ENCODE data around the gene PDGFRB. TPM values are rescaled to one million over a fixed set of nuclear protein-coding genes. Genes with fewer than 3 reads are reported as not detected.

PDGFRB gene
- total RNA-seq, 1 experiment from 2014 or later = 0.66 TPM

- no peaks in the 10 kb centered on the region for H4K20me1 ChIP-seq (ENCODE audit: low read length)
- H3K9ac ChIP-seq (ENCODE audit: low read length) = no peak overlapping the region
- BruUV-seq (replicated peaks) = no TSS peak
- ChIA-PET CTCF (interaction anchor here (0.5 kb wide), 1 partner anchor 66 kb away, joined by 3 read pairs; no protein-coding TSS in a partner anchor), POLR2A (ENCODE audit: unreplicated experiment) (no interaction called here)
- no peak overlapping the region for H3K27ac ChIP-seq (ENCODE audit: low read length)
- intact Hi-C loops (cut with micrococcal nuclease) = no loop called here
- no peaks in the 10 kb centered on the region for H3F3A ChIP-seq (ENCODE audit: low read length, unreplicated experiment)
- H2AFZ ChIP-seq (ENCODE audit: low read length) = no peak overlapping the region
- TF ChIP-seq EZH2 (IDR thresholded peaks at IDR 0.05; ENCODE audit: low read length, unreplicated experiment) (no peak), CTCF (conservative IDR thresholded peaks at IDR 0.05; ENCODE audit: low read depth, low read length) (no peak), EZH2phosphoT487 (IDR thresholded peaks at IDR 0.05; ENCODE audit: borderline replicate concordance, low read length) (no peak)
- ATAC-seq (no peak), DNase-seq (no peak)
- H3K9me3 ChIP-seq (ENCODE audit: low read length) = no peaks in the 10 kb centered on the region
- no peaks in the 10 kb centered on the region for H3K27me3 ChIP-seq (ENCODE audit: low read length)
- H3K9me2 ChIP-seq (replicated peaks; ENCODE audit: low read length) = no peaks in the 10 kb centered on the region
- H3K79me2 ChIP-seq (ENCODE audit: low read length) = no peaks in the 10 kb centered on the region
- H3K36me3 ChIP-seq (ENCODE audit: low read depth, low read length) = no peaks in the 10 kb centered on the region
- no peak overlapping the region for H3K4me3 ChIP-seq (ENCODE audit: low read length)
- no peaks in the 10 kb centered on the region for H3K4me1 ChIP-seq (ENCODE audit: insufficient read depth, low read length)
- H3K4me2 ChIP-seq (ENCODE audit: low read length) = no peak overlapping the region
These were observed 2.8 kb downstream of the PDGFRB start for GRCh38 chr5:150152636-150153462.

- no peaks in the 10 kb centered on the region for H3K79me2 ChIP-seq (ENCODE audit: low read length)
- H3K27me3 ChIP-seq (ENCODE audit: low read length) = no peaks in the 10 kb centered on the region
- no peak overlapping the region for H3K4me2 ChIP-seq (ENCODE audit: low read length)
- no peak overlapping the region for H3K9ac ChIP-seq (ENCODE audit: low read length)
- POLR2A ChIA-PET (ENCODE audit: unreplicated experiment) = no interaction called here
- no peaks in the 10 kb centered on the region for H3K9me3 ChIP-seq (ENCODE audit: low read length)
- ATAC-seq = no peak
- no peaks in the 10 kb centered on the region for H4K20me1 ChIP-seq (ENCODE audit: low read length)
- H3K4me3 ChIP-seq (ENCODE audit: low read length) = no peak overlapping the region
- DNase-seq = no peak
- TF ChIP-seq EZH2phosphoT487 (IDR thresholded peaks at IDR 0.05; ENCODE audit: borderline replicate concordance, low read length) (no peak), EZH2 (IDR thresholded peaks at IDR 0.05; ENCODE audit: low read length, unreplicated experiment) (no peak), CTCF (conservative IDR thresholded peaks at IDR 0.05; ENCODE audit: low read depth, low read length) (no peak)
- H3F3A ChIP-seq (ENCODE audit: low read length, unreplicated experiment) = no peaks in the 10 kb centered on the region
- no peaks in the 10 kb centered on the region for H3K9me2 ChIP-seq (replicated peaks; ENCODE audit: low read length)
- CTCF ChIA-PET = interaction anchor here (0.5 to 0.6 kb wide), 2 partner anchors 22 to 235 kb away, joined by 3 to 11 read pairs; no protein-coding TSS in a partner anchor
- H3K4me1 ChIP-seq (ENCODE audit: insufficient read depth, low read length) = no peaks in the 10 kb centered on the region
- no peak overlapping the region for H3K27ac ChIP-seq (ENCODE audit: low read length)
- H2AFZ ChIP-seq (ENCODE audit: low read length) = no peak overlapping the region
- intact Hi-C loops (cut with micrococcal nuclease) = no loop called here
- no TSS peak for BruUV-seq (replicated peaks)
- no peaks in the 10 kb centered on the region for H3K36me3 ChIP-seq (ENCODE audit: low read depth, low read length)
These were observed 6.0 kb downstream of the PDGFRB start for GRCh38 chr5:150149618-150150017.
